Tibial nerve (tissue), 4 donors: ENCODE data around the gene ZBTB7C. TPM values are rescaled to one million over a fixed set of nuclear protein-coding genes. Genes with fewer than 3 reads are reported as not detected.

ENCODE experiments used
- DNase-seq, 2 donors: peaks; one replicate each; pipeline ENCODE4 v3.0.0-alpha.2; 2019; ENCODE audit warnings: low spot score in 2 of 2
- H3K27ac ChIP-seq, 4 donors: fragments of 200-600 bp; sonication (generic) in 3 of 4; one replicate each; pipeline ENCODE4 v1.5.1; 2017 to 2019; ENCODE audit warnings: mild to moderate bottlenecking in 1 of 4
- H3K27me3 ChIP-seq, 2 donors: fragments of 200-600 bp; sonication (generic) in 1 of 2; one replicate each; pipeline versions ENCODE4 v1.5.1 to v1.6.0; 2017 to 2019
- H3K36me3 ChIP-seq, 3 donors: fragments of 200-600 bp; sonication (generic); one replicate each; pipeline ENCODE4 v1.5.1; 2018 to 2019
- H3K4me1 ChIP-seq, 4 donors: fragments of 200-600 bp; sonication (generic) in 3 of 4; one replicate each; pipeline ENCODE4 v1.5.1; 2017 to 2019
- H3K4me3 ChIP-seq, 4 donors: fragments of 200-600 bp; sonication (generic) in 3 of 4; one replicate each; pipeline ENCODE4 v1.5.1; 2017 to 2019; ENCODE audit warnings: mild to moderate bottlenecking in 1 of 4, moderate library complexity in 1 of 4
- H3K9me3 ChIP-seq, 4 donors: fragments of 200-600 bp; sonication (generic) in 3 of 4; one replicate each; pipeline ENCODE4 v1.5.1; 2017 to 2019
- EP300 ChIP-seq, 2 donors: sonication (generic); formaldehyde crosslinking; IDR thresholded peaks; one replicate each; pipeline ENCODE4 v1.6.1; 2017; ENCODE audit warnings: antibody characterized with exemption in 2 of 2, mild to moderate bottlenecking in 1 of 2
- POLR2A ChIP-seq, 2 donors: fragments of 450-650 bp; IDR thresholded peaks; one replicate each; pipeline ENCODE4 v1.6.1; 2017; ENCODE audit warnings: antibody characterized with exemption in 2 of 2, mild to moderate bottlenecking in 2 of 2, moderate library complexity in 2 of 2
- WGBS, 2 donors: methylation state at CpG; one replicate each; pipeline ENCODE4 v1.1.5; 2018; 5-methylcytosine and 5-hydroxymethylcytosine counted together
- total RNA-seq, 4 donors: library from RNA; depleted of rRNA; stranded (reverse); fragments of >200 nt; gene quantifications; one replicate each; pipeline ENCODE4 v1.1.0, GENCODE V29; 2016
- TF ChIP-seq, protein P1 (sequence below), 5 experiments: fragments of 200-600 bp in 3 of 5; fragments of 450-650 bp in 2 of 5; sonication (generic) in 3 of 5; IDR thresholded peaks; one replicate each; pipeline ENCODE4 v1.5.1; 2016 to 2019; ENCODE audit warnings: antibody characterized with exemption in 5 of 5, mild to moderate bottlenecking in 3 of 5, moderate library complexity in 2 of 5

Gene ZBTB7C
- total RNA-seq, 4 donors from 2014 or later: 24.6 to 95.0 (median 75.3) TPM

DNA sequence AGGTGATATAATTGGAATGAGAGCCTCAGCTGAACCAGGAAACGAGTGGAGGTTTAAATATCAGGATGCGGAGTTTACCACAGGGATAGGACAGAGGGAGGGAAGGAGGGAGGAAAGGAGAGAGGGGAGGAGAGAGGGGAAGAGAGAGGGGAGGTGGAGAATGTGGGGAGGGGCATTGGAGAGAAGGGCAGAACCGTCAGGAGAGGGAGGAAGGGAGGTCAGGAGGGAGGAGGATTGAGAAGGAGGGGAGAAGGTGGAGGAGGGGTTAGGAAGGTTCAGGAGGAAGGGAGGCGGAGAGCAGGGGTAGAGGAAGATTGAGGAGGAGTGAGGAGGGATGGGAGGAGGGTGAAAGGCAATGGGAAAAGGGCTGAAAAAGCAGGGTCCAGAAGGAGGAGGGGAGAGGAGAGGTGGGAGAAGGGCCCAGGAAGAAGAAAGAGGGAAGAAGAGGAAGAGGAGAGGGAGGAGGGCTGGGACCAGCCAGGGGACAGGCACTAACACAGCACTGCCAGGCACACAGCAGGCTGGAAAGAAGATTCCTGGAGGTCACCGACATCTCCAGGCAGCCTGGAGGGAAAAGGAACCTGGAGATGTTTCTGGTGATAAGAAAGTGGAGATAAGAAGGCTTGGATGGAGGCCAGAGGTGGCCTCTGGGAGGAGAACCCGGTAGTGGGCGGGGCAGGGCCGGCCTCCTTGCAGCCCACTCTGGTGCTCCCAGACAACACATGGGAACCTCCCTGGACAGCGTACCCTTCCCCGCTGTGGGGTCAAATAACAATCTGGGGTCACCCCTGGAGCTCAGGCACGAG, 302.0 kb downstream of the ZBTB7C start:
- H3K4me3 ChIP-seq: no peak overlapping the region
- no peaks in the 10 kb centered on the region for H3K9me3 ChIP-seq
- no peak for DNase-seq
- H3K4me1 ChIP-seq: peaks cover 0 to 6% (median 0%) of the 10 kb centered on the region in 4 donors
- 49 to 55% methylated on average over 11 of the region's 11 CpGs for WGBS, 2 donors
- no peaks in the 10 kb centered on the region for H3K36me3 ChIP-seq
- H3K27me3 ChIP-seq: no peaks in the 10 kb centered on the region
- TF ChIP-seq EP300 (IDR thresholded peaks at IDR 0.05) (no peak), POLR2A (IDR thresholded peaks at IDR 0.05) (no peak)
- TF ChIP-seq, protein P1, sequence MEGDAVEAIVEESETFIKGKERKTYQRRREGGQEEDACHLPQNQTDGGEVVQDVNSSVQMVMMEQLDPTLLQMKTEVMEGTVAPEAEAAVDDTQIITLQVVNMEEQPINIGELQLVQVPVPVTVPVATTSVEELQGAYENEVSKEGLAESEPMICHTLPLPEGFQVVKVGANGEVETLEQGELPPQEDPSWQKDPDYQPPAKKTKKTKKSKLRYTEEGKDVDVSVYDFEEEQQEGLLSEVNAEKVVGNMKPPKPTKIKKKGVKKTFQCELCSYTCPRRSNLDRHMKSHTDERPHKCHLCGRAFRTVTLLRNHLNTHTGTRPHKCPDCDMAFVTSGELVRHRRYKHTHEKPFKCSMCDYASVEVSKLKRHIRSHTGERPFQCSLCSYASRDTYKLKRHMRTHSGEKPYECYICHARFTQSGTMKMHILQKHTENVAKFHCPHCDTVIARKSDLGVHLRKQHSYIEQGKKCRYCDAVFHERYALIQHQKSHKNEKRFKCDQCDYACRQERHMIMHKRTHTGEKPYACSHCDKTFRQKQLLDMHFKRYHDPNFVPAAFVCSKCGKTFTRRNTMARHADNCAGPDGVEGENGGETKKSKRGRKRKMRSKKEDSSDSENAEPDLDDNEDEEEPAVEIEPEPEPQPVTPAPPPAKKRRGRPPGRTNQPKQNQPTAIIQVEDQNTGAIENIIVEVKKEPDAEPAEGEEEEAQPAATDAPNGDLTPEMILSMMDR (IDR thresholded peaks at IDR 0.05): no peak
- no peak overlapping the region for H3K27ac ChIP-seq

DNA sequence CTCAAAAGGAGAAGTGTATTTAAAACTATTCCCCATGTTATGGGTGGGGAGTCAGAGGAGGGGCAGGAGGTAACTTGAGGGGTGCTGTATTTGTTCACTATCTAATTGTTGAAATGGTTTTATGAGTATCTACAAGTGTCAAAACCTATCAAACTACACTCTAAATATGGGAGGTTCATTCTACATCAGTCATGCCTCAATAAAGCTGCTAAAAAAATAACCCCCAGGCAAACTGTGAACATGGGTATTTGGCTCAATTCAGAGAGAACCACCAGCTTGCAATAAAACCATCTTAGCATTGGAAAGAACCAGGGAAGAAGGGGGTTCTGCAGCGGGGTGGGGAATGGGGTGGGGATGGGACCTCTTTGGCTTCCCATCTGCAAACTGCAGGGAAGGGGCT, 302.7 kb downstream of the ZBTB7C start:
- 59 to 65% methylated on average over 1 of the region's 1 CpG for WGBS, 2 donors
- no peaks in the 10 kb centered on the region for H3K36me3 ChIP-seq
- no peaks in the 10 kb centered on the region for H3K27me3 ChIP-seq

GRCh38 chr18:48105317-48105716, 303.9 kb downstream of the ZBTB7C start:
- no peak for DNase-seq
- no peak overlapping the region for H3K4me3 ChIP-seq
- no peaks in the 10 kb centered on the region for H3K27me3 ChIP-seq
- H3K4me1 ChIP-seq: peaks cover 0 to 17% (median 3%) of the 10 kb centered on the region in 4 donors
- H3K9me3 ChIP-seq: no peaks in the 10 kb centered on the region
- TF ChIP-seq EP300 (IDR thresholded peaks at IDR 0.05) (no peak), POLR2A (IDR thresholded peaks at IDR 0.05) (no peak)
- TF ChIP-seq, protein P1 (IDR thresholded peaks at IDR 0.05): no peak
- H3K27ac ChIP-seq: no peak overlapping the region
- no peaks in the 10 kb centered on the region for H3K36me3 ChIP-seq
- WGBS, 2 donors: 79 to 89% methylated on average over 1 of the region's 1 CpG

More for the DNA sequence above, 302.7 kb downstream of the ZBTB7C start:
- H3K27ac ChIP-seq: no peak overlapping the region
- H3K4me3 ChIP-seq: no peak overlapping the region
- H3K4me1 ChIP-seq: peaks cover 0 to 8% (median 0%) of the 10 kb centered on the region in 4 donors
- no peaks in the 10 kb centered on the region for H3K9me3 ChIP-seq
- TF ChIP-seq POLR2A (IDR thresholded peaks at IDR 0.05): no peak
- TF ChIP-seq, protein P1 (IDR thresholded peaks at IDR 0.05): no peak
- no peak for TF ChIP-seq EP300 (IDR thresholded peaks at IDR 0.05)
- DNase-seq: no peak

DNA sequence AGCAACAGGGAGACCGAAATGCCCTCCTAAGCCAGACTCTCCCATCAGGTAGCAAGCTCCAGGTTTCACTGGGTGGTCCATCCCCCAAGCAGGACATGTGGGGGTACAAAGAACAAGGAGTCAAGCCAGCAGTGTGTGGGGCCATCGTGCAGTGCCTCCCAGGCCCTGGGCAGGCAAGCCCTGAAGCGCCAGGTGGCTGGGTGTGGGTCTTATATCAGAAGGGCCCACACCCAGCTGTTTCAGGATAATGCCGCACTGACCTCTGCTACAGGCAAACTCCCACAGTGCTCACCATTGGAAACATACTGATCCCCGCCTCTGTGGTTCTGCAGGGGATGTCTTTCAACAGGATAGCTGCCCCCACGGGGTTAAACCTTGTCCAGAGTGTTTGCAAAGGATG, 304.5 kb downstream of the ZBTB7C start:
- H3K27me3 ChIP-seq: no peaks in the 10 kb centered on the region
- DNase-seq: no peak
- peaks cover 0 to 20% (median 3%) of the 10 kb centered on the region in 4 donors for H3K4me1 ChIP-seq
- no peak overlapping the region for H3K27ac ChIP-seq
- whole genome bisulfite sequencing, 2 donors: 75 to 85% methylated on average over 3 to 6 of the region's 6 CpGs
- no peaks in the 10 kb centered on the region for H3K9me3 ChIP-seq
- TF ChIP-seq, protein P1 (IDR thresholded peaks at IDR 0.05): no peak
- no peak for TF ChIP-seq POLR2A (IDR thresholded peaks at IDR 0.05)
- TF ChIP-seq EP300 (IDR thresholded peaks at IDR 0.05): no peak
- no peaks in the 10 kb centered on the region for H3K36me3 ChIP-seq
- H3K4me3 ChIP-seq: no peak overlapping the region

DNA sequence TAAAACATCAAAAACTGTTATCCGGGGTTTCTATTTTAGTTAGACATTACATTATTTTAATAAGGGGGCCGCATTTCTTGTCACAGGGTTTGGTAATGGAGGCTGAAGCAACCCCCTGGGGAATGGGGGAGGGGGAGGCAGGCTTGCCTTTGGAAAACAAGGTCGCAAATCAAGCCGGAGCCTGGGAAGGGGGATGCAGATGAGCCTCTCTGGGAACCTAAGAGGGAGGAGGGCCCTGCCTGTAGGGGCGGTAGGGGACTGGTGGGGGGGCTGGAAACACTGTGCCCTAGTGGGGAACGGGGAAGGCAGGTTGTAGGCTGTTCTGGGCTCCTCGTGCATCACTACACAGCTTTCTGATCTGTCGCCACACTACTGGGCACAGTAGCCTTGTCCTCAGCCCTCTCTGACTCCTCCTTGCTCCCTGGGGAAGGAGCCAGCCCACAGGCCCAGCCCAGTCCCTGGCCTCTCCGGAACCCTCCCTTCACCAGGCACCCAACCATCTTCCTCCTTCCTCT, 308.5 kb downstream of the ZBTB7C start:
- no peaks in the 10 kb centered on the region for H3K36me3 ChIP-seq
- H3K9me3 ChIP-seq: no peaks in the 10 kb centered on the region
- WGBS, 2 donors: 35 to 52% methylated on average over 9 of the region's 9 CpGs
- DNase-seq: no peak
- no peak overlapping the region for H3K4me3 ChIP-seq
- TF ChIP-seq, protein P1 (IDR thresholded peaks at IDR 0.05): no peak
- TF ChIP-seq POLR2A (IDR thresholded peaks at IDR 0.05) (no peak), EP300 (IDR thresholded peaks at IDR 0.05) (no peak)
- no peaks in the 10 kb centered on the region for H3K27me3 ChIP-seq
- H3K27ac ChIP-seq: no peak overlapping the region
- peaks cover 0 to 19% (median 3%) of the 10 kb centered on the region in 4 donors for H3K4me1 ChIP-seq
